Measurements from ENCODE around the gene TGFBR3.
"Not testable (repeated sequence)": the region's sequence is repeated elsewhere in the genome, so short reads cannot be mapped to it uniquely, and the experiment has no call there.

The TGFBR3 gene

DNA sequence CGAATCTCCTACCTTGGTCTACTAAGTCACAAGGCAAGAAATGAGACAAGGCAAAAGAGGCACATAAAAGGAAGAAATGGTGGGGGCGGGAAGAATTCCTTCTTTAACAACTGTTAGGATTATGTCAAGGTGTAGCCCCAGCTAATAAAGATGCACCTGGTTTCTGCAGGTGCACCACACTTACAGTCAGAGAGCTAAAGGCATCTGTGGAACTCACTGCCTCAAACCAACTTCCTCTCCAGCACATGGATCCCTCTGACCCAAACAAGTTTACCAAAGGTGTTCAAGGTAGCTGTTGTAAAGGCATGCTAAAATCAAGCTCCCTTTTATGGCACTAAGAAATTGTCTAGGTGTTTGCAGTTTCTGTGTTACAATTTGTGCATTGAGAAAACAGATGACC, 38.1 kb downstream of the TGFBR3 start:
- peaks cover 15% of the 10 kb centered on the region for H3K4me1 Mint-ChIP-seq (ENCODE audit: low read depth)
- DNase-seq = no peak
- no peak overlapping the region for H3K4me3 Mint-ChIP-seq
- no peaks in the 10 kb centered on the region for H3K9me3 Mint-ChIP-seq
- H3K27me3 Mint-ChIP-seq = no peaks in the 10 kb centered on the region
- peaks cover 6% of the 10 kb centered on the region for H3K36me3 Mint-ChIP-seq (ENCODE audit: low read depth)
- no peak overlapping the region for H3K27ac Mint-ChIP-seq

DNA sequence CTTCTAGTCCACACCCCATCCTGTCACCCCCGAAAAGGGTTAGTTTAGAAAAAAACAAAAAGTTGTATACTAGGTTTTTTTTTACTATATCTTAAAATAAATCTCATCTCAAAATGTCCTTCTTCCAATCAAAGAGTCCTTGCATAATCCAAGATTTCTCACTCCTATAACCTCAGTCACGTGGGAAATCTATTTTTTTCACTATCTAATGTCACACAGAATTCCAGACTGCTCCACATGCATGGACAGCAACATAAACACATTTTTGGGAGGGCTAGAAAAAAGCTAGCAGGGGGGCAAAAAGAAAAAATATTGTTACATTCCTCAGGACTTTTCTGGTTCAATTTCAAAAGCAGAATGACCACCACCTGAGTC, 39.3 kb downstream of the TGFBR3 start:
- DNase-seq = no peak
- Mint-ChIP-seq H3K27ac (no peak overlapping the region), H3K4me1 (ENCODE audit: low read depth) (peaks cover 27% of the 10 kb centered on the region), H3K9me3 (no peaks in the 10 kb centered on the region), H3K4me3 (no peak overlapping the region), H3K36me3 (ENCODE audit: low read depth) (peaks cover 6% of the 10 kb centered on the region), H3K27me3 (no peaks in the 10 kb centered on the region)

DNA sequence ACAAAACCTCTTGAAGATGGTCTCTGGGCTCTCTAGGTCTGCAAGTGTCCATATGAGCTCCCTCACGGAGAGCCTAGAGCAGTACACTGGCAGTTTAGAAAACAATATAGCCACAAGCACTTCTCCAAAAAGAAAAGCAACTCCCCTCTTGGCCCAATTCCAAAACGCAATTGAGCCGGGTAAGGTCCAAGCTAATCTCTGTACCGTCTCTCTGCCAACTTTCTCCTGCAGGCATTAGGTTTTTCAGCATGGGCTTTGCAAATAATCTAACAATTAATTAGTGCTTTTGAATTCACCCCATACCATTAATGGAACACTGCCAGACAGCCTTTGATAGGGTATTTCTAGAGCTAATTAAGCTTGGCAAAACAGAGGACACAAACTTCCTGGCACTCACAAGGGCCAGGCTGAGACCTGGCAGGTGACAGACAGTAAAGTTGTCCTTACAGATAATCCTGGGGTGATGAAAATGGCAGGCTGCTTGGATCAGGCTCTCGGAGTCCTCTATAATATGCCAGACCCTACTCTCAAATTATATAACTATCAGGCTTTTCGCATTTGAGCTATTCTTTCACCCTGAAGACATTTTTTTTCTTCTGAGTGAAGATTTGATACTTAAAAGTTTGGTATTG, 39.8 kb downstream of the TGFBR3 start:
- Mint-ChIP-seq H3K36me3 (ENCODE audit: low read depth) (peaks cover 6% of the 10 kb centered on the region), H3K4me3 (no peak overlapping the region), H3K4me1 (ENCODE audit: low read depth) (peaks cover 24% of the 10 kb centered on the region), H3K27ac (no peak overlapping the region), H3K9me3 (no peaks in the 10 kb centered on the region), H3K27me3 (no peaks in the 10 kb centered on the region)
- no peak for DNase-seq

GRCh38 chr1:91844862-91845528, 41.0 kb downstream of the TGFBR3 start:
- Mint-ChIP-seq H3K27me3 (no peaks in the 10 kb centered on the region), H3K4me1 (ENCODE audit: low read depth) (peaks cover 21% of the 10 kb centered on the region), H3K4me3 (no peak overlapping the region), H3K36me3 (ENCODE audit: low read depth) (peaks cover 4% of the 10 kb centered on the region), H3K9me3 (no peaks in the 10 kb centered on the region), H3K27ac (no peak overlapping the region)
- DNase-seq = no peak

DNA sequence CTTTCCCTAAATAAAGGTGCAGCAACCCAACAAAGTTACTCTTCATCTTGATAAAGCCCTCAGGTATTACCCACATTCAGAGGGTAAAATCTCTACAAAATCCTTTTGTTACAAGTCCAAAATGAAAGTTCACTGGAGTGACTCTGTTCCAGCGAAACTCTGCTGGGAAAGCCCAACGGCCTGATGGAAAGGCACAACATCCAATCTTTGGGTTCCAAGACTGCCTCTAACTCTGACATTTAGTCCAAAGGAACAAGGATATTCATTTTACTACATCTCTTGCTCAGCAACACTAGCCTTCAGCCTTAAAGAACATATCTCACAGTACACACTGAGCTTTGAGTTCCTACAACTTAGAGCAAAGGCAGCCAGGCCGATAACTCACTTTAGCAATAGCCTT, 42.1 kb downstream of the TGFBR3 start:
- H3K36me3 Mint-ChIP-seq (ENCODE audit: low read depth) = peaks cover 4% of the 10 kb centered on the region
- DNase-seq = no peak
- H3K27ac Mint-ChIP-seq = no peak overlapping the region
- H3K27me3 Mint-ChIP-seq = no peaks in the 10 kb centered on the region
- H3K9me3 Mint-ChIP-seq = no peaks in the 10 kb centered on the region
- H3K4me3 Mint-ChIP-seq = no peak overlapping the region
- peaks cover 21% of the 10 kb centered on the region for H3K4me1 Mint-ChIP-seq (ENCODE audit: low read depth)

- Mint-ChIP-seq H3K4me1 (ENCODE audit: low read depth) (peaks cover 21% of the 10 kb centered on the region), H3K4me3 (no peak overlapping the region), H3K9me3 (no peaks in the 10 kb centered on the region), H3K36me3 (ENCODE audit: low read depth) (peaks cover 4% of the 10 kb centered on the region), H3K27me3 (no peaks in the 10 kb centered on the region), H3K27ac (no peak overlapping the region)
- DNase-seq = no peak
These were observed 43.4 kb downstream of the TGFBR3 start for GRCh38 chr1:91842563-91842962.

- Mint-ChIP-seq H3K36me3 (ENCODE audit: low read depth) (peaks cover 4% of the 10 kb centered on the region), H3K27me3 (no peaks in the 10 kb centered on the region), H3K9me3 (no peaks in the 10 kb centered on the region), H3K4me1 (ENCODE audit: low read depth) (peaks cover 21% of the 10 kb centered on the region), H3K27ac (no peak overlapping the region), H3K4me3 (no peak overlapping the region)
- no peak for DNase-seq
These were observed 43.9 kb downstream of the TGFBR3 start for GRCh38 chr1:91842056-91842455.

DNA sequence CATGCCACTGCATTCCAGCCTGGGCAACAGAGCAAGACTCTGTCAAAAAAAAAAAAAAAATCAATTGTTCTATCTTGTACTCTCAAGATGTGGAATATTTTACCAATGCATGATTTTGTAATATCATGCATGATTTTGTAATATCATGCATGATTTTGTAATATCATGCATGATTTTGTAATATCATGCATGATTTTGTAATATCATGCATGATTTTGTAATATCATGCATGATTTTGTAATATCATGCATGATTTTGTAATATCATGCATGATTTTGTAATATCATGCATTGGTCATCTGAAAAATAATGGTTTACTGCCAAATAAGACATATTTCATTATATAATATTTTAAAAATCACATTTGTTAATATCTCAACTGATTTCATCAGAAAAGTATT, 45.7 kb downstream of the TGFBR3 start:
- not testable (repeated sequence) for H3K4me3 Mint-ChIP-seq; DNase-seq; H3K27me3 Mint-ChIP-seq; H3K9me3 Mint-ChIP-seq; H3K27ac Mint-ChIP-seq; H3K36me3 Mint-ChIP-seq (ENCODE audit: low read depth)
- peaks cover 18% of the 10 kb centered on the region for H3K4me1 Mint-ChIP-seq (ENCODE audit: low read depth)

- Mint-ChIP-seq H3K4me1 (ENCODE audit: low read depth) (peaks cover 2% of the 10 kb centered on the region), H3K27ac (no peak overlapping the region)
- no peak for DNase-seq
These were observed 49.5 kb downstream of the TGFBR3 start for GRCh38 chr1:91836331-91837040.

GRCh38 chr1:91835087-91835521, 50.8 kb downstream of the TGFBR3 start:
- Mint-ChIP-seq H3K36me3 (ENCODE audit: low read depth) (no peaks in the 10 kb centered on the region), H3K27ac (no peak overlapping the region), H3K9me3 (no peaks in the 10 kb centered on the region), H3K4me1 (ENCODE audit: low read depth) (peaks cover 16% of the 10 kb centered on the region), H3K27me3 (no peaks in the 10 kb centered on the region), H3K4me3 (no peak overlapping the region)
- DNase-seq = no peak

More at GRCh38 chr1:91836331-91837040, 49.5 kb downstream of the TGFBR3 start:
- no peak overlapping the region for H3K4me3 Mint-ChIP-seq
- H3K9me3 Mint-ChIP-seq = no peaks in the 10 kb centered on the region
- no peaks in the 10 kb centered on the region for H3K27me3 Mint-ChIP-seq
- H3K36me3 Mint-ChIP-seq (ENCODE audit: low read depth) = no peaks in the 10 kb centered on the region

DNA sequence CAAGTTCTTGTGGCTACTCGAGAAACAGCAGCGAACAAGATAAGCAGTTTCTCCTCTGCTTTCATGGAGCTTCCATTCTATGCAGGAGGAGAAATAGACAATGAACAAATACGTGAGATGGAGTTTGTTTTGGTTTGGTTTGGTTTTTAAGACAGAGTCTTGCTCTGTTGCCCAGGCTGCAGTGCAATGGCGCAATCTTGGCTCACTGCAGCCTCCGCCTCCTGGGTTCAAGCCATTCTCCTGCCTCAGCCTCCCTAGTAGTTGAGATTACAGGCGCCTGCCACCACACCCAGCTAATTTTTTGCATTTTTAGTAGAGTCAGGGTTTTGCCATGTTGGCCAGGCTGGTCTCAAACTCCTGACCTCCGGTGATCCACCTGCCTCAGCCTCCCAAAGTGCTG, 51.4 kb downstream of the TGFBR3 start:
- peaks cover 20% of the 10 kb centered on the region for H3K4me1 Mint-ChIP-seq (ENCODE audit: low read depth)
- not testable (repeated sequence) for H3K4me3 Mint-ChIP-seq; H3K9me3 Mint-ChIP-seq; H3K36me3 Mint-ChIP-seq (ENCODE audit: low read depth); H3K27ac Mint-ChIP-seq; H3K27me3 Mint-ChIP-seq; DNase-seq

GRCh38 chr1:91833946-91834345, 52.0 kb downstream of the TGFBR3 start:
- no peak for DNase-seq
- Mint-ChIP-seq H3K27me3 (no peaks in the 10 kb centered on the region), H3K9me3 (no peaks in the 10 kb centered on the region), H3K4me3 (no peak overlapping the region), H3K4me1 (ENCODE audit: low read depth) (peaks cover 20% of the 10 kb centered on the region), H3K36me3 (ENCODE audit: low read depth) (no peaks in the 10 kb centered on the region), H3K27ac (no peak overlapping the region)

- Mint-ChIP-seq H3K27ac (no peak overlapping the region), H3K36me3 (ENCODE audit: low read depth) (no peaks in the 10 kb centered on the region), H3K27me3 (no peaks in the 10 kb centered on the region), H3K4me3 (no peak overlapping the region), H3K9me3 (no peaks in the 10 kb centered on the region), H3K4me1 (ENCODE audit: low read depth) (peaks cover 31% of the 10 kb centered on the region)
- DNase-seq = no peak
These were observed 54.6 kb downstream of the TGFBR3 start for GRCh38 chr1:91831132-91831930.

DNA sequence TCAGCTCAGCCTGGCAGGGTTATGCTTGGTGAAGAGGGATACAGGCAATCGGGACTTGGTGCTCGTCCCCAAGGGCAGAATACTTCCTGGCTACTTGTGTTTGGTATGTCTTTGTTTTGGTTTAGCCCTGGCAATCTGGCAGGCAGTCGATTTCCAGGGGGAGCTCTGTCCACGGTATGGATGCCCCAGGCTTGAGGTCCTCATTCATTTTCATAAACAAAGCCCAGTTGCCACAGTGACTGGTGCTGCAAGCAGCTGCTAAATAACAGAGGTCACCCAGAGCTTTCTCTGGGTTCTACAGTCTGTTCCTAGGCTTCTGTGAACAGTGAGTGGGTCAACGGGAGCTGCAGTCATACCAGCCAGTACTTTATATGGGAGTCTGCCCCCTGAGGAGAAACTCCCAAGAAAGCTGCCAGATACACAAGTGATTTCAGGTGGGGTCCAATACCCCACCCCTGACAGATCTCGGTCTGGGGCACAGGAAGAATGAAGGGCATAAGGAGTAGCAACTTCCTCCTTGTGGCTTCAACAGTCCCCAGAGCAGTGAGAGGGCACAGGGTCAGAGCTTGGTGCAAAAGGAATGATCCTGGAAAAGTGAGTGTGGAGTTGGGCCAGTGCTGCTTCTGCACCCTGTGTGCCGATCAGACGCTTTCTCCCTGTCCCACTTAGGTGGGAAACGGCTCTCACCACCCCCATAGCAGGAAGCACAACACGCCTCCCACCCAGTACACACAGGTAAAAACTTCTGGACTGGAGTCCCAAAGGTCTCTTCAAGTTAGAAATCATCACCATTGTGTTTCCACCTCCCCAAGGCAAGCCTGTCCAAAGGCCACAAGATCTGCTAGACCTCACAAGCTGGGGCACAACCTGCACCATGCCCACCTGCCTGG, 55.5 kb downstream of the TGFBR3 start:
- no peak for DNase-seq
- no peaks in the 10 kb centered on the region for H3K27me3 Mint-ChIP-seq
- H3K4me1 Mint-ChIP-seq (ENCODE audit: low read depth) = peaks cover 35% of the 10 kb centered on the region
- H3K27ac Mint-ChIP-seq = no peak overlapping the region
- H3K9me3 Mint-ChIP-seq = no peaks in the 10 kb centered on the region
- H3K36me3 Mint-ChIP-seq (ENCODE audit: low read depth) = no peaks in the 10 kb centered on the region
- H3K4me3 Mint-ChIP-seq = no peak overlapping the region

All from activated T-cell treated with anti-CD3 and anti-CD28 coated beads, Interleukin-2, amount 50 U/mL, for 24 hours (primary cell).